Measurements from ENCODE around the gene STAT3. TPM values are rescaled to one million over a fixed set of nuclear protein-coding genes. Genes with fewer than 3 reads are reported as not detected.
A peak's percentile ranks its signal among the peaks of the same experiment; 100 is the strongest.

The STAT3 gene
- total RNA-seq, 4 donors from 2014 or later = 88.4 to 203 (median 130) TPM

DNA sequence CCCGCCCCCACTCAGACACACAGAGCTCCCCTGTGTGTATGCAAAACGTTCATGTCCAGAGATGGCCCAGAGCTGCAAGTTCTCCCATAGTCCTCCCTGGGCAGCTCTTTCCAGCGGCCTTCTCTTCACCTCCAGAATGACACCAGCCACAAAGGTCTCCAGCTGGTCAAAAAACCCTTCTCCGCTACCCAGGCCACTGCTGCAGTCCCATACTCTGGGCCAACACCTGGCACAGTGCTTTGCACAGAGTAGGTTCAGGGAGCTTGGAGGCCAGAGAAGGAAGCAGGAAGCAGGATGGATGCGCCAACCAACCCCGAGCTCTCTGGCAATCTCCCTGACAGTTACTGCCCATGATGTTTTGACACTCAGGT lies 110.9 kb downstream of the STAT3 start:
- H3K9me3 ChIP-seq = no peaks in the 10 kb centered on the region
- TF ChIP-seq CTCF (IDR thresholded peaks at IDR 0.05 in 4 of 5, conservative IDR thresholded peaks at IDR 0.05 in 1 of 5) = no peak
- no peak for TF ChIP-seq POLR2A (IDR thresholded peaks at IDR 0.05)
- H3K4me3 ChIP-seq = peak overlapping the region; percentile 64 to 96 (median 82)
- ATAC-seq (peak; percentile 5 to 21), DNase-seq (peak in 1 of 2 donors; percentile 47)
- H3K4me1 ChIP-seq = peaks cover 25 to 38% of the 10 kb centered on the region in 2 donors
- intact Hi-C loops (cut with DNase I; ENCODE audit: low total_unique reads) (loop anchor here (5.0 kb wide), 1 partner anchor 65 kb away; no protein-coding TSS in a partner anchor), in situ Hi-C loops (cut with MboI; ENCODE audit: low sequenced_read_pairs in 4 of 4) (no loop called here)
- no peaks in the 10 kb centered on the region for H3K27me3 ChIP-seq
- peak overlapping the region; percentile 89 to 94 (median 90) for H3K27ac ChIP-seq
- no peaks in the 10 kb centered on the region for H3K36me3 ChIP-seq

GRCh38 chr17:42276609-42277341 lies 111.5 kb downstream of the STAT3 start:
- TF ChIP-seq POLR2A (IDR thresholded peaks at IDR 0.05) = no peak
- TF ChIP-seq CTCF (IDR thresholded peaks at IDR 0.05 in 4 of 5, conservative IDR thresholded peaks at IDR 0.05 in 1 of 5) = no peak
- no peaks in the 10 kb centered on the region for H3K27me3 ChIP-seq
- intact Hi-C loops (cut with DNase I; ENCODE audit: low total_unique reads) = loop anchor here (5.0 kb wide), 1 partner anchor 64 kb away; no protein-coding TSS in a partner anchor
- peaks cover 31 to 43% of the 10 kb centered on the region in 2 donors for H3K4me1 ChIP-seq
- ATAC-seq (peak; percentile 25 to 43), DNase-seq (peak; percentile 44 to 74)
- H3K9me3 ChIP-seq = no peaks in the 10 kb centered on the region
- H3K27ac ChIP-seq = peak overlapping the region; percentile 89 to 94 (median 90)
- H3K36me3 ChIP-seq = no peaks in the 10 kb centered on the region
- H3K4me3 ChIP-seq = peak overlapping the region; percentile 64 to 96 (median 82)
- in situ Hi-C loops (cut with MboI; ENCODE audit: low sequenced_read_pairs in 4 of 4) = no loop called here

- Histone ChIP-seq H3K9me3 (no peaks in the 10 kb centered on the region), H3K4me1 (peaks cover 36 to 48% of the 10 kb centered on the region in 2 donors), H3K36me3 (no peaks in the 10 kb centered on the region), H3K27me3 (no peaks in the 10 kb centered on the region), H3K4me3 (peak within 1 kb of the TSS; percentile 84 to 96 (median 90)), H3K27ac (peak within 1 kb of the TSS; percentile 89 to 94 (median 90))
- intact Hi-C loops (cut with DNase I; ENCODE audit: low total_unique reads) = loop anchor here (5.0 kb wide), 1 partner anchor 64 kb away; no protein-coding TSS in a partner anchor
- ATAC-seq = peak; percentile 76 to 80
- peak in 1 of 2 donors; percentile 67 for DNase-seq
- in situ Hi-C loops (cut with MboI; ENCODE audit: low sequenced_read_pairs in 4 of 4) = no loop called here
- TF ChIP-seq POLR2A (IDR thresholded peaks at IDR 0.05) (peak; percentile 85 to 97), CTCF (IDR thresholded peaks at IDR 0.05 in 4 of 5, conservative IDR thresholded peaks at IDR 0.05 in 1 of 5) (no peak)
Measured at GRCh38 chr17:42276359-42276608, 112.0 kb downstream of the STAT3 start, which contains the start of gene STAT5B. Gene STAT5B (minus strand): TSS chr17:42276391. CDS start chr17:42232127, 44,264 bp downstream.

DNA sequence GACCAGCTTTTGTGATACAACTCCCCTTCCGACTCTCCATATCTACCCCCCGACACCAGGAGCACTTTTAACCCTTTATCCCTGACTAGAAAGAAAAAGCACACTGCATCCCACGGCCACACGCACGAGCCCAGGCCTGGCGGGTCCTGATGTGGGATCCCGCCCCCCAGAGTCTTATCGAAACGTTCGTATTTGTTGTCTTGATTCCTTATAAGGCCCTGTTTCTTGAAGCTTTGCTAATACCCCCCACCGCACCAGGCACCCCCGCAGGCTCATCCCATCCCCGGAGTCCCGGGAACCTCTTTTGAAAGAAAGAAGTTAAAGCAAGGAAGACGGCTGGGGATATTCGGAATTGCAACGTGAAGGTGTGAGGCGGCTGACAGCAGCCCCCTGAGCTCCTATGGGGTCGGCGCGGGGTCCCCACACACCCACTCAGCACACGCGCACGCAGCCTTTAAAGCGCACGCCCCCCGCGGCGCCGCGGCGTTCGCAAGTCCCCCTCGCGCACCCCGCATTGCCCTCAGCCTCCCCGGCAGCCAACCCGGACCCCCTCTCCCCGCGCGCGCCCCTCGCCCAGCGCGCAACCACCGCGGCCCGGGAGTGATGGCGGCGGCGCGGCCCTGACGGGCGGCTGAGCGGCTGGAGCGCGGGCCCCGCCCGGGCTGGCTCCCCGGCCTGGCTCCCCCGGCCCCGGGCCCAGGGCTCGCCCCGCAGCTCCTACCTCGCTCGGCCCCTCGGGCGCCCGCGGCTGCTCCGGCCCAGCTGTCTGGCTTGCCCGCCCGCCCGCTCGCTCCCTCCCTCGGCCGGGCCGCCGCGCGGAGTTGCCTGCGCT lies 112.5 kb downstream of the STAT3 start:
- ATAC-seq = peak; percentile 47 to 51
- H3K27ac ChIP-seq = peak overlapping the region; percentile 84 to 94 (median 90)
- H3K36me3 ChIP-seq = no peaks in the 10 kb centered on the region
- H3K27me3 ChIP-seq = no peaks in the 10 kb centered on the region
- in situ Hi-C loops (cut with MboI; ENCODE audit: low sequenced_read_pairs in 4 of 4) (no loop called here), intact Hi-C loops (cut with DNase I; ENCODE audit: low total_unique reads) (loop anchor here (5.0 kb wide), 1 partner anchor 63 kb away; no protein-coding TSS in a partner anchor)
- H3K9me3 ChIP-seq = no peaks in the 10 kb centered on the region
- peak overlapping the region; percentile 84 to 96 (median 90) for H3K4me3 ChIP-seq
- no peak for TF ChIP-seq POLR2A (IDR thresholded peaks at IDR 0.05)
- no peak for TF ChIP-seq CTCF (IDR thresholded peaks at IDR 0.05 in 4 of 5, conservative IDR thresholded peaks at IDR 0.05 in 1 of 5)
- no peak for DNase-seq
- peaks cover 40 to 54% of the 10 kb centered on the region in 2 donors for H3K4me1 ChIP-seq
